GM19023 (cell line): ENCODE measurements around the gene MARCHF4.
"Not testable (repeated sequence)": the region's sequence is repeated elsewhere in the genome, so short reads cannot be mapped to it uniquely, and the experiment has no call there.

Experiments used
- ATAC-seq: cut with Tn5 transposase; IDR thresholded peaks from one replicate; pipeline ENCODE4 v1.9.1; 2021; ENCODE audit warnings: mild to moderate bottlenecking, moderate library complexity; ENCODE audit not compliant: unreplicated experiment

The MARCHF4 gene

DNA sequence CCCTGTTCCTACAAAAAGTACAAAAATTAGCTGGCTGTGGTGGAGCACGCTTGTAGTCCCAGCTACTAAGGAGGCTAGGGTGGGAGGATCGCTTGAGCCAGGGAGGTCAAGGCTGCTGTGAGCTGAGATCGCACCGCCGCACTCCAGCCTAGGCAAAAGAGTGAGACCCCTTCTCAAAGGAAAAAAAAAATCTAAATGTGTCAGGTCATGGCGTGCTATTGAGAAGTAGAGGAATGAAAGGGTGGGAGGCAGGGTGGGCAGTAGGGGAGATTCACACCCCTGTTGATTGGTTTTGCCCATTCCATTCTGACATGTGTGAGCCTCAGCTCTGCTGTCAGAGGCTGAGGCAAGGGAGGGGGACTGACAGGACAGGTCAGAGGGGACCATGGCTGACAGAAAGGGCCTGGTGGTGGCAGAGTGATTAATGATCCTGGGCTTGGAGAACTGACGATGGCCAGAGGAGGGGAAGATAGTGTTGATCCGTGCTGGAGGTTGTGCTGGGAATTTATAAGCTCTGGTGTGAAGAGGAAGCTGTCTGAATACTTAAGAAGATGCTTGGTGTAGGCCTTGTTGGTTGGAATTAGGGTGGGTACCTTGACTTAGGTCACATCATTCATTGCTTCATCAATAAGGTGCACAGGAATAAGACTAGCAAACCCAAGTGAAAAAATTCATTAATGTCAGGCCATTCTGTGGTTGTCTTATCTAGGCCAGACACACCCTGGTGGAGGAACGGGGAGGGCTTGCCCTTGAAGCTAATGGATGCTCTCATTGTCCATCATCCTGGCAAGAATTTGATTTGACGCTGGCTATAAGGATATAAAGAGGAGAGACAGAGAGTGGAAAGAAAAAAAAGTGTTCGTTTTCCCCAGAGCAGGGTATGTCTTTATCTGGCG lies 20.9 kb upstream of the MARCHF4 start:
- no peak for ATAC-seq

DNA sequence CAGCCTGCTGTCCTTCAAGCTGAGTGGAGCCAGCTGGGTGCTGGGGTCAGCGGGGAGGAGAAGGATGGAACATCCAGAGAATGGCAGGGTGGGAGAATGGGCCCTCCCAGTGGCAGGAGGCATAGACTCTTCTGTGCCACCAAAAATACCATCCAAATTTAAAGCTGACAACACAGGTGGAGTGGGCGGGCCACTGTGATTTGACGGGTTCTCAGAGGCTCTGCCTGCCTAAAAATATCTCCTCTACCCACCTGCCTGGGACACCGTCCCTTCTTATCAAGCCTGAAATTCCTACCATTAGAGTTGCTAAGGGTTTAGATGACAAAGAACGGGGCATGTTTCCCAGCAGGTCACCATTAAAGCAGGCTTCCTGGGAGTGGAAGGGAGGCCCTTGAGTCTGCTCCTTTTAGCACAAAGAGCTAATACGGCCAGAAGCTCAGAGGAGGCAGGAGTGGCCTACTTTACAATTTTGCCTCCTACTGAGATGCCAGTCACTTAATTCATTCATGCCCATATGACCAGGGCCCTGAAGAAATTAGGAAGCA lies 19.8 kb upstream of the MARCHF4 start:
- no peak for ATAC-seq

DNA sequence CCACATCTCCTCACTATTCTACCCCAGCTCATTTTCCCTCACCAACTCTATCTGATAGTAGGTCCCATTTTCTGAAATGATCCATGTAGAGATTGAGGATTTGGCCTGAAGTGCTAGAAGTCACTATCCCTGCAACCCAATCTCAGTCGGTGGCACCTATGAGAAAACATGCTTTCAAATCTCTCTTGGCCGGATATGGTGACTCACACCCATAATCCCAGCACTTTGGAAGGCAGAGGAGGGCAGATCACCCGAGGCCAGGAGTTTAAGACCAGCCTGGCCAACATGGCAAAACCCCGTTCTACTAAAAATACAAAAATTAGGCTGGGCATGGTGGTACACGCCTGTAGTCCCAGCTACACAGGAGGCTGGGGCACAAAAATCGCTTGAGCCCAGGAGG lies 19.1 kb upstream of the MARCHF4 start:
- ATAC-seq = no peak

DNA sequence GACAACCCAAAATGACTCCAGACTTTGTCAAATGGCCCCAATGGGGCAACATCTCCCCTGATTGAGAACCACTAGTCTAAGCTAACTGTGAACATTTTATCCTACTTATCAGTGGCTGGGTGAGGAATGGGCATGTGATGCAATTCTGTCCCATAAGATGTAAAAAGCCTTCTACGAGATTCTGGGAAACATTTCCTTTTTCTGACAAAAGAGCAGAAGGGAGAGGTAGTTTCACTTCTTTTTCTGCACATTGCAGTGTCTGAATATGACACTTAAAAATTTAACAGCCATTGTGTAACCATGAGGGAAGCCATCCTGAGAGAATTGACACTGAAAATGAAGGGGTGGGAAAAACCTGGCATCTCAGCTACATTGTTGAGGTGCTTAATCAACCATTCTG lies 17.3 kb upstream of the MARCHF4 start:
- no peak for ATAC-seq

DNA sequence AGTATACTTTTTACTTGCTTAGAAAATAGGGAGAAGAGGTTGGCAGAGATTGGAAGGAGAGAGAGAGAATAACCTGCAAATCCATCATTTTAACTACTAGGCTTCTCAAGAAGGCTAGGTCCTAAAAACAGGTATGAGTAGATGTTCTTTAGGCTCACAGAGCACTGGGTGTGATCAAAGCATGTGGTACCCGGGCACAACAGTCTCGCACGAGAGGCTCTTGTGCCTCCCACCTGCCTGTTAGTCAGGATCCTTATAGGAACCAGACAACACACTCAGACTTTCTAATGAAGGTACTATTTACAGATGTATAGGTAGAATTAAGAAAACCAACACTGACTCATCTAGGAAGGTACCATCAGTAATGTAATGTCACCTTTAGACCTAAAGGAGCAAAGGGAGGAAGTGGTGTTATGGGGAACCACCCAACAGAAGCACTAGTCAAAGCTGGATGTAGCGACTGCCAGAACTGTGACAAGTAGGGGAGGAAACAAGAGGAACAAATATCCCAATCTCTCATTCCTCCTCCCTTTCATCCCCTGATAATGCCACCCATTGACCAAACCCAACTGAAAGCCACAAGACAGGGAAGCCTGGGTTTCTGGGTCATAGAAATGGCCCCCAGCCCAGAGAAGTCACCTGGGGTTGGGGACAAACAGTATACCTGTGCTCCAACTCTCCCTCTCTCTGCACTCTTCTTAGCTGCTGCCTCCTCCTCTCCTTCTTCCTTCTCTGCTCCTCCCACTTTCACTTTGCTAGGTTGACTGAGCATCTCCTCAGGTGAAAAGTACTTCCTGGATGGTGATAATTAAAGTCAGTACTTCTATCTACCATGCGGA lies 16.0 kb upstream of the MARCHF4 start:
- peak; percentile 74 for ATAC-seq

DNA sequence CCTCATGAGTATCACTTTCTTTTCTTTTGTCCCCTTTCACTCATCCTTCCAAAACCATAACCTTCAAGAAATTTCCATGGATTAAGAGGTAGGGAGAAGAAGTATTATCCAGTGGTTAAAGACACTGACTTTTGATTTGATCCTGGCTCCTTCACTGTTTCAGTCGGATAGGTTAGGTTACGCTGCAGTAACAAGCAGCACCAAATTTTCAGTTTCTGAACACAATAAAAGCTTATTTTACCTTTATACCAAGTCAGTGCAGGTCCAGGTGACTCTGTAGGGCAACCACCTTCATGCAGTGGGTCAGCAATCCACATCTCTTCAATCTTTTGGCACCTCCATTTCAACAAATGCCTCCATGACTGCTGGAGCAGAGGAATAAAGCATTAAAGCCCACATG lies 15.0 kb upstream of the MARCHF4 start:
- no peak for ATAC-seq

DNA sequence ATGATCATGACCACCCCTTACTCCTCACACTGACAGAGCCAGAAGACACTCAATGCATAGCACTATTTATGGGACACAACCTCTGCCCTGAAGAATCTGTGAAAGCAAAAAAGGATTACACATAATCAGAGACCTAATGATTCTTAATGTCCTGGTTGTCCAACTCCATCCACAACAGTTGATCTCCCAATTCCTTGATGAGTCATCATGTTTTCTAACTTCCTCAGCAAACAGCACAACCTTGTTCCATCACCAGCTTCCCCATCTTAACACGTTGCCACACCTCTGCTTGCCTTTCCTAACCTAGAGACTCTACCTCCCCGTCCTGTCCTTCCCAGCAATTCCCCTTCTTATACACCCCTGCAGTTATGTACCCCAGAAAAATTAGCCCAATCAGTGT lies 13.2 kb upstream of the MARCHF4 start:
- ATAC-seq = no peak

DNA sequence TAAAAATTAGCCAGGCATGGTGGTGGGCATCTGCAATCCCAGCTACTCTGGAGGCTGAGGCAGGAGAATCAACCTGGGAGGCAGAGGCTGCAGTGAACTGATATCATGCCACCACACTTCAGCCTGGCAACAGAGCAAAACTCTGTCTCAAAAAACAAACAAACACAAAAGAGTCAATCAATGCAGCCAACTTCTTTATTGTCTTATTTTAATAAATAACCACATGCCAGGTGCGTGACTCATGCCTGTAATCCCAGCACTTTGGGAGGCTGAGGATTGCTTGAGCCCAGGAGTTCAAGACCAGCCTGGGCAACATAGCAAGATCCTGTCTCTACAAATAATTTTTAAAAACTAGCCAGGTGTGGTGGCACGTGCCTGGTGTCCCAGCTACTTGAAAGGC lies 12.1 kb upstream of the MARCHF4 start:
- not testable (repeated sequence) for ATAC-seq

DNA sequence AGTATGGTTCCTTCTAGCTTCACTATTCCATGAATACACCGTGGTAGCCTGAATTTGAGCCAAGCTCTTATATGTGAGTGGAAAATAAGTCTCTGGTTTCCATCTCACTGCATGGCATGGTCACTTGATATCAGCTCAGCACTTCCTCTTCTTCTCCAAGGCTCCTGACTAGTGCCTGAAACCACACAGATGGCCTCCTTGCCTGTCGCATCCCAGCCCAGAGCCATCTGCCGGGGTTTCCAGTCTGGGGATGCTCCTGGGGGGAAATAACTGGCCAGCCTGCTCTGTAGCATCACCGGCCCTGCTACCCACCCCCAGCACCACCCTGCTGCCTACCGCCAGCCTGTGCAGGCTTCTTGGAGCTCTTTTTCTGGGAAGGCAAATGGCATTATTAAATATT lies 7.7 kb upstream of the MARCHF4 start:
- ATAC-seq = no peak

DNA sequence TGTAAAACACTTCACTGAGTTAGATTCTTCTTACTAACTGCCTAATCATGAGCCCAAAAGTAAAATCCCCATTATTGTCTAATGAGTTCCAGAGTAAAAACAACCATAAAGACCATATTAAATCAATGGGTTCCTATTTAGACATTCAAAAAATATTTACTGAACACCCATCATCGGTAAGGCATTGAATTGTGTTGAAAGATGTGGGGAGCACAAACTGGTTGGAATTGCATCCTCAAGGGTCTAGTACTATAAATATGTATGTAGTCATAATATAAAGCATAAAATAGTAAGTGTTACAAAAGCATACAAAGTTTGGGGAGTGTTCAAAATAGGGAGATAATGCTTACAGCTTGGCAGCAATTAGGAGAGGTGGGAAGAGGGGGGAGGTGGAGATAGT lies 3.0 kb upstream of the MARCHF4 start:
- no peak for ATAC-seq

DNA sequence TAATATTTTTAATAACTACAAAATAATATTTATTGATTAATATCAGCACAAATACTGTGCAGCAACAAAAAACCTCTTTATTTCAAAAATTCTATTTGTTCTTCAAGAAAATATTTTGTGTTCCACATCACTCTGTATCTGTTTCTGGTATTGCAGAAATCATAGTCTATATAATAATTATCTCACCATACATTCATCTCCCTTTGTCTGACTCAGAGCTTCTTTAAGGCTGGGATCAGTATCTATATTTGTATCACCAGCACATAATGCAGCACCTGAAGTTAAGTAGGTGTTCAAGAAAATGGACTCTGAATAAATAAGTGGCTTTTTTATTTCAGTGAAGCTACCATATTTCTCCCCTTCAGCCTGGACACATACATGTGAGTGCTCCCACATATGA lies 1.6 kb upstream of the MARCHF4 start:
- ATAC-seq = no peak

DNA sequence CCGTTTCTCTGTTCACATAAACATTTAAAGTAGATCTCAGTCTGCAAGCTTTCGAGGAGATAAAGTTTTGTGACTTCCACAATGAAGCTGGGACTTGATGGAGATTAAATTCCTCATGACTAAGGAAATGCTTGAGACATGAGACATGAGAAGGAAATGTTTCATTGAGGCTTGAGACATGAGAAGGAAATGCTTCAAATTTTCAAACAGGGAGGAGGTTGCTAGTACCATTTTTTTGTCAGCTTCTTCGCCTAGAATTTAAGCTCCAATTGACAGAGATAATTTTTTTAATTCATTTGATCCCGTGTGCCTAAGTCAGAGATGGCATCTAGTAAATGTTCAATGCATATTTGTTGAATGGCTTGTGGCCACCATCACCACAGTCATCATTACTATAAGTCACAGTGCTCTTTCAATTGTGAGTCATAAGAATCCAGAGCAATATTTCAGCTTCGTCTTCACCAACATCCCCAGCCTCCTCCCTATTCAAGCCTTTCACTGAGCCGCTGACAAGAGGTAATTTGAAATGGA lies 543 bp upstream of the MARCHF4 start:
- ATAC-seq = no peak

DNA sequence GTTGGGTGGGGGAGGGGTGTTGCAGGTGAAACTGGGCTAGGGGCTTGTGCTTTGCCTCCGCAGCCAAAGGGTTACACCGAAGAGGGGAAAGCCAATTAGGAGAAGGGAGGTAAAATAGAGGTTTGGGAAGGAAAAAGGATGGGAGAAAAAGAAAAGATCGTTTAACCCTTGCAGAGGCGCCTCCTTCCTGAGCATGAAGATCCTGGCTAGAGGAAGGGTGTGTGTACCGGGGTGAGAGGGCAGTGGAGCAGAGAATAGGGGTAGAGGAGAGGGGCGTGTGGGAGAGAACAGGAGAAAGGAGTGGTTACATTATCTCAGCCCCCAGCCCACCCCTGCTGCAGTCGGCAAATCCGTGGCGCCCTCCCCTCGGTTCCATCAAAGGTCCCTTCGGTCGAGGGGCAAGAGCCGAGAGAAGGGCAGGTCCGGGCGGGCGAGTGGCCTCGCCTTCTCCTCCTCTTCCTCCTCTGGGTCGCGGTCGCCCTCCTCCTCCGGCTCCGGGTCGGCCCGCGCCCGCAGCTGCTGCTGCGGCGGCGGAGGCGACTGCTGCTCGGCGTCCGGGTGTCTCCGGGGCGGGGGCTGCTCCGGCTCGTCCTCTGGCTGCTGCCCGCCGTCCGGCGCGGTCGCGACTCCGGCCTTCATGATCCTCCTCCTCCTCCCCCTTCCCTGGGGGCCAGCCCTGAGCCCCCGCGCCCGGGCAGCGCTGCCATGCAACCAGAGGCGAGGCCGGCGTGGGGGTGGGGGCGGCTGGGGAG lies 1.1 kb downstream of the MARCHF4 start:
- no peak for ATAC-seq

DNA sequence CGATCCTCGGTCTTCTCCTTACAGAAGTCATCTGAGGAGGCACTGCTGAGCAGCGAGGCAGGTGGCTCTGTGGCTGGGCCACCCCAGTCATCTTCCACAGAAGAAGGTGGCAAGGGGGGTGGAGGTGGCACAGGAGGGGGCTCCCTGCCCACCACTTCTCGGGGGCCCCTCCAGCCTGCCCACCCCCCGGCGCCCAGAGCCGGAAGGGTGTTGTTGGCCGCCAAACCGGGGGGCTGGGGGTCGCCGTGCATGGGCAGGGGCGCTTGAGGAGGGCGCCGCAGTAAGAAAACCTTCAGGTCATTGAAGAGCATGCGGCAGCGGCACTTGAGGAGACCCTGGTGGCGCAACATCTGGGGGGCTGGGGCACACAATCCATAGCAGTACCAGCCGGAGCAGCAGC lies 2.5 kb downstream of the MARCHF4 start:
- ATAC-seq = no peak

DNA sequence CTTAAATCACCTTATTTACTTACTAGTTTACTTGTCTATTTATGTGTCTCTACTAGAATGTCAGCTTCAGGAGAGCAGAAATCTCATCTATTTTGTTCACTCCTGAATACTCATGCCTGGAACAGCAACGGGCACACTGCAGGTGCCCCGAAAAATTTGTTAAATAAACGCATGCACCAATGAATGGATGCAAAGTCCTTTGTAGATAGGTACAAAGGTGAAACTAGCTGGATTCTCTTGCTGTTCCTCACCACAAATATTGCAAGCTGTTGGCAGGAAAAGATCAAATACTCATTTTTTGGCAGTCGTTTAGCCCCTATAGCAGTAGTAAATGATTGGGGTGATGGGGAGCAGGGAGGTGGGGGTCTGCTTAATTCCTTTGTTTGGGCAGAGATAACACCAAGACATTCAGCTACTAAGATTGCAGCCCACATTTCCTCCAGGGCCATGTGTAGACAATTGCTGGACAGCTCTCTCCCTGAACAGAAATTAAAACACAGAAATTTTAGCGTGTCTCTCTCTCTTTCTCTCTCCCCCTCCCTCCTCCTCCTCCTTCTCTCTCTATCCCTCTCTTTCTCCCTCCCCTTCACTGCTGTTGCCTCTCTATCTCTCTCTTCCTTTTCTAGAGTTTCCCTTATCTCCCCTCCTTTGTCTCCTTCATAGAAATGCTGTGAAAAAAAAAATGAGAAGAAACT lies 5.4 kb downstream of the MARCHF4 start:
- ATAC-seq = no peak

DNA sequence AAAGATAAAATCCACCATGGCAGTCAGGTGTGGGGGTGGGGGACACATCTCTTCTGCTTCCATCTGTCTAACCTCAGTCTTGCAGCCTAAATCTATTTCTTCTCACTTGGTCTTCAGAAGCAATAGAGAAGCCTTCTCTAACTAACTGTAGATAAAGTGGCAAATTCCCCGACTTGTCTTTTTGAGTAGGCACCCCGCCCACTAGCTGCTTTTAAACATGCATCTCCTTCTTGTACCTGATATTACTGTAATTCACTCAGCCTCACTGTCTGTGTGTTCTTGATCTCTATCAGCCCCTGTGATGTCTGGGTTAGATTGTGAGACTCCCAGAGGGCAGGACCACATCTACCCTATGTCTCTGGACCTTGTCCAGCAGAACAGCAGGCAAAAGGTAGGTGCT lies 6.8 kb downstream of the MARCHF4 start:
- no peak for ATAC-seq

DNA sequence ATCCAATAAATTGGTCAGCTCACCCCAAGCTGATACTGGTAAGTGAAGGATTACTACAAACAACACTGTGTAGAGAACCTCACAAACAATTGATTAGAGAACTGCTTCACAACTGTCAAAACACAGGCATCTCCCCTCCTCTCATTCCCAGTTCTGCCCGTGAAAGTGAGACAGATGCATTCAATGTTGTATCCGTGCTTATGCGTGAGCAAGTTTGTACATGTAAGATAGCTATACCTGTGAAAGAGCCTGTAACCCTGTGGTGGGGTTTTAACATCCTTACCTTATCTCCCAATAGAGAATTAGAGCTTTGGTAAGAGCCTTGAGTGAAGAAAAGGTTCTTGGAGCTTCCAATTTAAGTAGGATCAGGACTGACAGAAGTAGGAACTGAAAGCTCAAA lies 9.1 kb downstream of the MARCHF4 start:
- ATAC-seq = no peak

DNA sequence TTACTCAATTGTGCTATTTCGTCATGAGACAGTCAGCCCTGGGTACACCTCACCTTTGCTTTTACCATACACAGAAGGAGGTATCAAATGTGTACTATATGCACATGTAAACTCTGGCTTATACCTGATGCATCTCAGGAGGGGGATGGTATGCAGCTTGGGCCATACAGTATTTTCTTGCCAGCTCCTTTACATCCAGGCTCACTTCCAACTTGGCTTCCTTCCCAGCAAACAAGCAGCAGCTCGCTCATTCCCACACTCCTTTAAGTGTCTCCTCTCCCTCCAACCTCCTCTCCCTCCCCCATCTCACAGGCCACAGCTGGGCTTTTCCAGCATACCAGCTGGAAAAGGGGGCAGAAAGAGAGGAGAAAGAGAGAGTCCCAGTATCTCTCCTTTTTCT lies 9.6 kb downstream of the MARCHF4 start:
- ATAC-seq = no peak

DNA sequence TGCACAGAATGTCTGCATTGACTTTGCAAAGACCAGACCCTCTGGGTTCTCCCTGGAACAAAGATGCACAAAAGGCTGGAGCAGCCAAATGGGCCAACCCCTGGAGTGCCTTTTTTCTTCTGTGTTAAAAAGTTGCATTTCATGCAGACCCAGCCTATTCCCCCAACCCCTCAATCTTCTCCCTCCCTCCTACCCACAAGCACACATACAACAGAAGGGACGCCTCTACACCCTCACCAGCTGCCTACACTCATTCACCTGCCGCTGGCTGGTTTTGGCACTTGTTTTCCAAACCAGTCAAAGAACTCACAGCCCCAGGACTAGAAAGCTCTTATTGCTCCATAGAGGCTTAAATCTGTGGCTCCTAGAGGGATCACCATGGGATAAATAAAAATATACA lies 16.6 kb downstream of the MARCHF4 start:
- no peak for ATAC-seq

DNA sequence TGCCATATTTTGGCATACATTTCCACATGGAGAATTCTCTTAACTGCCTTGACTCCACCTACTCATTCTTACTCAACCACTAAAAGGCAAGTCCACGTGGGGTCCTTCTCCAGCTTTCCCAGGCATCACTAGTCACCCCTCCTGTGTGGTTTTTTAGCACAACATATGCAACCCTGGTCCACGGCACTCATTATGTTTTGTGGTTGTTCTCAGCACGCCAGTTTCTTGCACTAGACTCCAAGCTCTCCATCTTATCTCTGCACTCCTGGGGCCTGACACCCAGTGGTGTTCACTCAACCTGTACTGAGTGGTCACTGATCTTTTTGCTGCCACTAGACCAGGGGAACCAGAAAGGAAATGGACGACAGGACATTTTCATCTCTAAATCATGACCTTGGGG lies 18.0 kb downstream of the MARCHF4 start:
- no peak for ATAC-seq
